ENCODE data around the gene FOCAD.

GRCh38 chr9:20694248-20694647 is 10.2 kb downstream of the FOCAD start:
- TF ChIP-seq SPI1 (IDR thresholded peaks at IDR 0.05; ENCODE audit: low read depth, low read length), result no peak
- TF ChIP-seq PAX5 (IDR thresholded peaks at IDR 0.05; ENCODE audit: insufficient read depth, low read length, severe bottlenecking), result no peak

Measured in GM12891 (cell line).